C1 segment of cervical spinal cord (tissue), 14 donors: ENCODE measurements around the gene TMEM255A.
A peak's percentile ranks its signal among the peaks of the same experiment; 100 is the strongest.

Source experiments
- DNase-seq, 14 donors: peaks; one replicate each; lab custom pipeline; 2025; lab: John Stamatoyannopoulos, UW

TMEM255A gene

GRCh38 chrX:120308558-120308957, 2.7 kb downstream of the TMEM255A start:
- DNase-seq: no peak

GRCh38 chrX:120306630-120307029, 4.6 kb downstream of the TMEM255A start:
- no peak for DNase-seq

- no peak for DNase-seq
Observed at GRCh38 chrX:120305531-120306141, 5.6 kb downstream of the TMEM255A start.

GRCh38 chrX:120304256-120304655, 7.0 kb downstream of the TMEM255A start:
- no peak for DNase-seq

GRCh38 chrX:120302434-120302833, 8.8 kb downstream of the TMEM255A start:
- DNase-seq: peak in 4 of 14 donors; percentile 5 to 38 (median 7)

GRCh38 chrX:120301960-120302359, 9.3 kb downstream of the TMEM255A start:
- DNase-seq: no peak

- no peak for DNase-seq
Observed at GRCh38 chrX:120301497-120301896, 9.8 kb downstream of the TMEM255A start.

GRCh38 chrX:120299928-120300327, 11.3 kb downstream of the TMEM255A start:
- DNase-seq: no peak

GRCh38 chrX:120297923-120298322, 13.3 kb downstream of the TMEM255A start:
- DNase-seq: no peak

GRCh38 chrX:120294651-120295050, 16.6 kb downstream of the TMEM255A start:
- no peak for DNase-seq

GRCh38 chrX:120293015-120293414, 18.2 kb downstream of the TMEM255A start:
- no peak for DNase-seq

- DNase-seq: no peak
Observed at GRCh38 chrX:120291211-120291610, 20.1 kb downstream of the TMEM255A start.

GRCh38 chrX:120290107-120290506, 21.2 kb downstream of the TMEM255A start:
- no peak for DNase-seq

- peak in 1 of 14 donors; percentile 9 for DNase-seq
Observed at GRCh38 chrX:120287513-120288112, 23.6 kb downstream of the TMEM255A start.

- no peak for DNase-seq
Observed at GRCh38 chrX:120286733-120287512, 24.3 kb downstream of the TMEM255A start.

- DNase-seq: no peak
Observed at GRCh38 chrX:120282697-120283096, 28.6 kb downstream of the TMEM255A start.

- DNase-seq: no peak
Observed at GRCh38 chrX:120281761-120282160, 29.5 kb downstream of the TMEM255A start.

GRCh38 chrX:120281021-120281624, 30.1 kb downstream of the TMEM255A start:
- DNase-seq: no peak

GRCh38 chrX:120274958-120275357, 36.3 kb downstream of the TMEM255A start:
- DNase-seq: no peak

GRCh38 chrX:120274145-120274544, 37.1 kb downstream of the TMEM255A start:
- DNase-seq: no peak

GRCh38 chrX:120271218-120271617, 40.0 kb downstream of the TMEM255A start:
- DNase-seq: no peak

- DNase-seq: no peak
Observed at GRCh38 chrX:120270567-120270966, 40.7 kb downstream of the TMEM255A start.
